Hematopoietic multipotent progenitor cell treated with erythropoietin and hydrocortisone succinate and interleukin-3 and kit ligand, for 4 days (in vitro differentiated cells): ENCODE data around the gene LY6G5B.

Experiments used
- DNase-seq: peaks from one replicate; pipeline ENCODE4 v3.0.0-alpha.2; 2015

LY6G5B gene

DNA sequence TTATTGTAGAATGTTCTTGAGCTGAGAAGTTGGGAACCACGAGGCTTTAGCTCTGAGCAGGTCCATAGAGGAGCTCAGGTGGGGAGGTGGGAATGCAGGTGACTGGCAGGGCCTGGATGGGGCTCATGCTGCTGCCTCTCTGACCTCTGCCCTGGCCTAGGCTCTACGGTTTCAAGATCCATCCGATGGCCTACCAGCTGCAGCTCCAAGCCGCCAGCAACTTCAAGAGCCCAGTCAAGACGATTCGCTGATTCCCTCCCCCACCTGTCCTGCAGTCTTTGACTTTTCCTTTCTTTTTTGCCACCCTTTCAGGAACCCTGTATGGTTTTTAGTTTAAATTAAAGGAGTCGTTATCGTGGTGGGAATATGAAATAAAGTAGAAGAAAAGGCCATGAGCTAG lies at the start of gene LY6G5B:
TSS of gene LY6G5B (plus strand) at position 301 of the 400 bp plus-strand sequence. CDS start 975 bp downstream, outside the sequence.
- DNase-seq: no peak

GRCh38 chr6:31620586-31621319 lies 49.0 kb upstream of the LY6G5B start, which contains the start of gene PRRC2A:
PRRC2A (plus strand) TSS chr6:31620715; CDS start chr6:31622790, 2,075 bp downstream.
- DNase-seq: peak; percentile 92

DNA sequence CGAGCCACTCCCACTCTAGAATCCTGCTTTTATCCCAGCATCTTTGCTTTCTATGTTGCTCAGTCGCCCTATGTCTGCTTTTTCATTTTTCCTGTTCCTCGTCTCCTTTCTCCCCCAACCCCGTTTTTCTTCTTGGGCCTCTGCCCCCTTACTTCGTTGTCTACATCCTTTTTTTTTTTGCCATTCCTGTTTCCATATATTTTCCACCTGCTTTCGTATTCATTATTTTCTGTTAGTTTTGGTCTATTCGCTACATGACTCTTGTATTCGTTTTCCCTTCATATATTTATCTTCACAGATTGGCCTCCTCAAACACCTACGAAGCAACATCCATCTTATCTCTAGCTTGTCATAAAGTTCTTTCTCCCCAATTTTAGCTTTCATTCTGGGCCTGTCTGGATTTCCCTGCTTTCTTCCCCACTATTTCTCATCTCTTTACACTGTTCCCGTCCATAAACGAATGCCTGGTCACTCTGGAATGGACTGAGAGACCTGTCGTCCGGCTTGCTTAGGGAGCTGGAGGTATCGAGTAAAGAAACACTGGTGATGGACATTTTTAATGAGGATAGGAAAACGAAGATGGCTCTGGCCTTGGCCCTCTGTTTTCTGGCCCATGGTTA lies 48.3 kb upstream of the LY6G5B start:
- DNase-seq: no peak

- no peak for DNase-seq
Measured at GRCh38 chr6:31621991-31622390, 47.8 kb upstream of the LY6G5B start.

DNA sequence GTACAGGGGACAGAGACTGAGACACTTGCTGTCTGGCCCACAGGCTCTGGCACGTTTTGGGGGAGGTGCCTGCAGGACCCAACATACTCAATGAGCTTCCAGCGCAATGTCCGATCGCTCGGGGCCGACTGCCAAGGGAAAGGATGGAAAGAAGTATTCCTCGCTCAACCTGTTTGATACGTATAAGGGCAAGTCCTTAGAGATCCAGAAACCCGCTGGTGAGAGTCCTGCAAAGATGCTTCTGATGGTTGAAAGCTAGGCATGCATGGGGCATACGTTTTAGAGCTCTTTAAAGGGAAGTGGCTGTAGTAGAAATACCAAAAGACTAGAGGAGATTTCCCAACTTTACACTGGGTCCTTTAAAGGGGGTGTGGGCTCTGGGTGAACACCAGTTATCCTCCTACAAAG lies 47.1 kb upstream of the LY6G5B start:
- peak; percentile 42 for DNase-seq

- DNase-seq: no peak
Measured at GRCh38 chr6:31624070-31624469, 45.7 kb upstream of the LY6G5B start.

DNA sequence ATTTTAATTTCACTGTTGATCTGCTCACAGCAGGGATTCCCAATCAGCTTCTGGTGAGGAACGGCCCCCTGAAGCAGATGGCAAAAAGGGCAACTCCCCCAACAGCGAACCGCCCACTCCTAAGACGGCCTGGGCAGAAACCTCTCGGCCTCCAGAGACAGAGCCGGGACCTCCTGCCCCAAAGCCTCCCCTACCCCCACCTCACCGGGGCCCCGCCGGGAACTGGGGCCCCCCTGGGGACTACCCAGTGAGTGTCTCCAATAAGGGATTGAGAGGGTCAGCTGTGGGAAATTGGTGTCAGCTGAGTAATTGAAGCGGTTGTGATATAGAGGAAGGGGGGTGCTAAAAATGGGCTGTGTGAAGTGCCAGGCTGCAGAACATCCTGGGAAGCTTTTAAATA lies 42.8 kb upstream of the LY6G5B start:
- DNase-seq: no peak

- no peak for DNase-seq
Measured at GRCh38 chr6:31627690-31628287, 42.0 kb upstream of the LY6G5B start.

- no peak for DNase-seq
Measured at GRCh38 chr6:31629014-31629413, 40.8 kb upstream of the LY6G5B start.

DNA sequence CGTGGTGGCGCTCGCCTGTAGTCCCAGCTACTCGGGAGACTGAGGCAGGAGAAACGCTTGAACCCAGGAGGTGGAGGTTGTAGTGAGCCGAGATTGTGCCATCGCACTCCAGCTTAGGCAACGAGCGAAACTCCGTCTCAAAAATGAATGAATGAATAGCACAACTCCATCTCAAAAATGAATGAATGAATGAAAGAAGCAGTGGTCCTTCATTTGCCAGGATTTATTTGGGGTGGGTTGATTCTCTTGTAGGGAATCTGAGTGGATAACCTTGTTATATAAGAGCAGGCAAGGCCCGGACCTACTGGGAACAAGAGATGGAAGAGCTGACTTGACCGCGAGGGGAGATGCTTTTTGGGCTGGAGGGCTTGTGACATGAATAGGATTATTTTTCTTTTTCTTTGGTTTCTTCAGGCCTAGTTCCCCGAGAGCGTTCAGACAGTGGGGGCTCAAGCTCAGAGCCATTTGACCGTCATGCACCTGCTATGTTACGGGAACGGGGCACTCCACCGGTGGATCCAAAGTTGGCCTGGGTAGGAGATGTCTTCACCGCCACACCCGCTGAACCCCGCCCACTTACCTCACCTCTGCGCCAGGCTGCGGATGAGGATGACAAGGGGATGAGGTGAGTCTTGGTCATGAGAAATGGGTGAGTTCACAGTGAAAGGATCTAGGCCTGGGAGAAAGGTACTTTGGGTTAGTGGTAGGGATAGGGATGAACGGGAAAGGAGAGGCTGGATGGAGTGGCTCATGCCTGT lies 39.4 kb upstream of the LY6G5B start:
- DNase-seq: no peak

GRCh38 chr6:31631209-31631608 lies 38.6 kb upstream of the LY6G5B start:
- DNase-seq: no peak

DNA sequence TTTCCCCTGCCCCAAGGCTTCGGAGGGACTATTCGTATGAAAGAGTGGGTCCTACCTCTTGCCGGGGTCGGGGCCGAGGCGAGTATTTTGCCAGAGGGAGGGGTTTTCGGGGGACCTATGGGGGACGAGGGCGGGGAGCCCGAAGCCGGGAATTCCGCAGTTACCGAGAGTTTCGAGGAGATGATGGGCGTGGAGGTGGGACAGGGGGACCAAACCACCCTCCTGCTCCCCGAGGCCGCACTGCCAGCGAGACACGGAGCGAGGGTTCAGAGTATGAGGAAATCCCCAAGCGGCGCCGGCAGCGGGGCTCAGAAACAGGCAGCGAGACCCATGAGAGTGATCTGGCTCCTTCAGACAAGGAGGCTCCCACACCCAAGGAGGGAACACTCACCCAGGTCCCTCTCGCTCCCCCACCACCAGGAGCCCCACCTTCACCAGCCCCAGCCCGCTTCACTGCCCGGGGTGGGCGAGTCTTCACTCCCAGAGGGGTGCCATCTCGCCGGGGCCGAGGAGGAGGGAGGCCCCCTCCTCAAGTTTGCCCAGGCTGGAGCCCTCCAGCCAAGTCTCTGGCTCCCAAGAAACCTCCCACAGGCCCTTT lies 38.0 kb upstream of the LY6G5B start:
- no peak for DNase-seq

GRCh38 chr6:31632279-31632946 lies 37.4 kb upstream of the LY6G5B start:
- DNase-seq: no peak

GRCh38 chr6:31633447-31633846 lies 36.3 kb upstream of the LY6G5B start:
- no peak for DNase-seq

DNA sequence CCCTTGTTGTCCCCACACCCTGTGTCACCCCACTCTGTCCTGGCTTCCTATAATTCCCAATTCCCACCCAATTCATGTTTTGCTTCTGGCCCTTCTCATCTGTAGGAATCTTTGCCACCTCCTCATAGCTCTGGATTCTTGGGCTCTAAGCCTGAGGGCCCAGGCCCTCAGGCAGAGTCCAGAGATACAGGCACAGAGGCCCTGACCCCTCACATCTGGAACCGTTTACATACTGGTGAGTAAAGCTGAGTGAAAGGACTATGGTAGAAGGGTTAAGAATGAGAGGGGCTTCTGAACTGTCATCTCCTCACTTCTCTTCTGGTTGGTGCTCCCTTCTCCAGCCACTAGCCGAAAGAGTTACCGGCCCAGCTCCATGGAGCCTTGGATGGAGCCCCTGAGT lies 35.6 kb upstream of the LY6G5B start:
- no peak for DNase-seq

- no peak for DNase-seq
Measured at GRCh38 chr6:31634969-31635575, 34.7 kb upstream of the LY6G5B start.

DNA sequence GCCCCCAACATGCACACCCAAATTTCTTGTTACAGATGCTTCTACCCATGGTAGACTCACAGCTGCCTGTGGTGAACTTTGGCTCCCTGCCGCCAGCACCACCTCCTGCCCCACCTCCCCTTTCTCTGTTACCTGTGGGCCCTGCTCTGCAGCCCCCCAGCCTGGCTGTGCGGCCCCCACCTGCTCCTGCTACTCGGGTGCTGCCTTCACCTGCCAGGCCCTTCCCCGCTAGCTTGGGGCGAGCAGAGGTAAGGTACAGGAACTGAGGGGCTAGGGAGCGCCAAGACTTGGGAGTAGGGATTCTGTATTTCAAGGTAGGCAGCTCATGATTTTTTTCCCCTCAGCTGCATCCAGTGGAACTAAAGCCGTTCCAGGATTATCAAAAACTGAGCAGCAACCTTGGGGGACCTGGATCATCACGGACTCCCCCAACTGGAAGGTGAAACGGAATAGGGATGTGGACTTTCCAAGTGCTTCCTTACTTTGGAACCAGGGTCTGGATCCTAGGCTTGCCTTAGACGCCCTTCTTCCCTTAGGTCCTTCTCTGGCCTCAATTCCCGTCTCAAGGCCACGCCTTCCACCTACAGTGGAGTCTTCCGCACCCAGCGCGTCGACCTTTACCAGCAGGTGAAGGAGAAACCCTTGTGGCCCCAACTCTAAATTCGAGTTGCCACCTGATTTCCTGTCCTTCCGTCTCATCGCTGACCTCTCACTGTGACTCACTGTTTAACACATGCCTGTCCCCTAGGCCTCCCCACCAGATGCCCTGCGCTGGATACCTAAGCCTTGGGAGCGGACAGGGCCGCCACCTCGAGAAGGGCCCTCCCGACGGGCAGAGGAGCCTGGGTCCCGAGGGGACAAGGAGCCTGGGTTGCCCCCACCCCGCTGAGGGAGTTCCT lies 32.8 kb upstream of the LY6G5B start:
- DNase-seq: no peak

GRCh38 chr6:31639043-31639442 lies 30.7 kb upstream of the LY6G5B start:
- no peak for DNase-seq

GRCh38 chr6:31639449-31639861 lies 30.3 kb upstream of the LY6G5B start:
- DNase-seq: no peak

DNA sequence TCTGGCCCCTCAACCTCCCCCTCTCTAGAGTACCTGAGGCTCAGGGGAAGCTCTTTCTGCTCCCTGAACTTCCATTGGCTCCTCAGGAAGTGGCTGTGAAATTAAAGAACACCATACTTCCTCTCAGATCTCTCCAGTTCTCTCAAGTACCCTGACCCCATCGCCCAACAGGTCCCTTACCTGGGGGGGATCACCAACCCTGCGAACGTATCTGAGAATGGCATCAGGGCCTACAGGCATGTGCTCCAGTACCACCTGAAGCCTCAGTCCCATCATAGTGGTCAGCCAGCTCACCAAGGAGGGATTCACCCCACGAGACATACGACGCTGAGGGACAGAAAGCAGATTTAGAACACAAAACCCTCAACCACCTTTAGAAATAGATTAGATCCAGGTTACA lies 29.2 kb upstream of the LY6G5B start:
- no peak for DNase-seq

- DNase-seq: no peak
Measured at GRCh38 chr6:31641370-31641769, 28.4 kb upstream of the LY6G5B start.
